Effector memory CD4-positive, alpha-beta T cell (primary cell): Measurements from ENCODE around the gene SEC61A1.

Experiments
- DNase-seq, 3 donors: peaks; one replicate each; pipeline ENCODE4 v3.0.0-alpha.2; 2020
- H3K27ac ChIP-seq: 2 replicates; pipeline ENCODE4 v1.7.0; 2013; ENCODE audit warnings: mild to moderate bottlenecking, low read length, moderate library complexity; ENCODE audit not compliant: insufficient read depth, poor library complexity, severe bottlenecking
- H3K27me3 ChIP-seq: replicated peaks from 2 replicates; pipeline ENCODE4 v1.7.0; 2013; ENCODE audit warnings: mild to moderate bottlenecking, low read length; ENCODE audit not compliant: insufficient read depth, control insufficient read depth, poor library complexity, severe bottlenecking
- H3K36me3 ChIP-seq: 2 replicates; pipeline ENCODE4 v1.7.0; 2013; ENCODE audit warnings: mild to moderate bottlenecking, low read length, moderate library complexity; ENCODE audit not compliant: control insufficient read depth, insufficient read depth
- H3K4me1 ChIP-seq: 2 replicates; pipeline ENCODE4 v1.7.0; 2013; ENCODE audit warnings: low read length, mild to moderate bottlenecking; ENCODE audit not compliant: control insufficient read depth, insufficient read depth, poor library complexity, severe bottlenecking
- H3K4me3 ChIP-seq: 2 replicates; pipeline ENCODE4 v1.7.0; 2013; ENCODE audit warnings: low read length, low read depth, mild to moderate bottlenecking; ENCODE audit not compliant: insufficient read depth, poor library complexity, severe bottlenecking
- H3K9me3 ChIP-seq: 2 replicates; pipeline ENCODE4 v1.7.0; 2013; ENCODE audit warnings: mild to moderate bottlenecking, low read length, moderate library complexity; ENCODE audit not compliant: control insufficient read depth

SEC61A1 gene

DNA sequence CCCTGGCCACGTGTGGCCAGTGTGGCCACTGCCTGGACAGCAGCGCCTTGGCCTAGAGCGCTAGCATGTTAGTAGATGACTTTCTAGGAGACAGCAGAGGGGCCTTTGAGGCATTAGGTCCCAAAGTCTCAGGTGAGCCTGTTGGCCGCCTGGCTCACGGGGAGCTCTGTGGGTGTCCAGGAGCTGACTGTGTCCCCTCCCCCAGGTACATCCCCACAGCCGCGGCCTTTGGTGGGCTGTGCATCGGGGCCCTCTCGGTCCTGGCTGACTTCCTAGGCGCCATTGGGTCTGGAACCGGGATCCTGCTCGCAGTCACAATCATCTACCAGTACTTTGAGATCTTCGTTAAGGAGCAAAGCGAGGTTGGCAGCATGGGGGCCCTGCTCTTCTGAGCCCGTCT is 17.0 kb downstream of the SEC61A1 start:
- Histone ChIP-seq H3K36me3 (peaks cover 80% of the 10 kb centered on the region), H3K27me3 (no peaks in the 10 kb centered on the region), H3K4me1 (no peaks in the 10 kb centered on the region), H3K27ac (no peak overlapping the region), H3K9me3 (no peaks in the 10 kb centered on the region), H3K4me3 (no peak overlapping the region)
- no peak for DNase-seq

GRCh38 chr3:128070898-128071591 is 18.8 kb downstream of the SEC61A1 start:
- Histone ChIP-seq H3K27me3 (peaks cover 2% of the 10 kb centered on the region), H3K9me3 (no peaks in the 10 kb centered on the region), H3K4me1 (peaks cover 4% of the 10 kb centered on the region), H3K36me3 (peaks cover 63% of the 10 kb centered on the region), H3K4me3 (no peak overlapping the region), H3K27ac (no peak overlapping the region)
- no peak for DNase-seq

- peaks cover 54% of the 10 kb centered on the region for H3K36me3 ChIP-seq
These were observed 19.7 kb downstream of the SEC61A1 start for GRCh38 chr3:128071771-128072453.

GRCh38 chr3:128072454-128073184 is 20.4 kb downstream of the SEC61A1 start:
- H3K4me1 ChIP-seq: peaks cover 12% of the 10 kb centered on the region
- no peaks in the 10 kb centered on the region for H3K9me3 ChIP-seq
- H3K4me3 ChIP-seq: no peak overlapping the region
- DNase-seq: no peak
- no peak overlapping the region for H3K27ac ChIP-seq
- peaks cover 5% of the 10 kb centered on the region for H3K27me3 ChIP-seq
- peaks cover 47% of the 10 kb centered on the region for H3K36me3 ChIP-seq

More at GRCh38 chr3:128071771-128072453, 19.7 kb downstream of the SEC61A1 start:
- H3K4me3 ChIP-seq: no peak overlapping the region
- no peak for DNase-seq
- H3K27ac ChIP-seq: no peak overlapping the region
- H3K4me1 ChIP-seq: peaks cover 8% of the 10 kb centered on the region
- H3K27me3 ChIP-seq: peaks cover 5% of the 10 kb centered on the region
- no peaks in the 10 kb centered on the region for H3K9me3 ChIP-seq

DNA sequence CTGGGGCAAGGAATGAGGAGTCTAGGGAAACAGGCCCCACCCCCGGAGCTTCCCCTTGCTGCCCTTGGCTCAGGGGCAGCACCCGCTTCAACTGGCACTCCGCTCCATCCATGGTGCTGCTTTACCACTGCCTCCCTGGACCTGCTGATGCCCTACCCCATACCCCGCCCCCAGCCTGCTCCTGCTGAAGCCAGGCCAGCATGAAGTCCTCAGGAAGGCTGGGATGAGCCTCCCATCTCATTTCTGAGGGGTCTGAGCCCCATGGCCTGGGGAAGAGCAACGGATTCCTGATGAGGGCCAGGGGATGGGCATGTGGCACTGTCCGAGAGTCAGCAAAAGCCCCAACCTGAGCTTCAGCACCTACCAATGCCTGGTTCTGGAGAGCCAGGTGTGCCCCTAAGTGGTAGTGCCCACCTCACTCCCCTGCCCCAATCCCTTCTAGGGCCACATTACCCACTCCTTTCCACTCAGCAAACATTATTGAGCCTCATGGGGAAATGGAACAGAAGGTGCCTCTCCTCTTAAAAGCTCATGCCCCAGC is 21.0 kb downstream of the SEC61A1 start:
- peaks cover 5% of the 10 kb centered on the region for H3K27me3 ChIP-seq
- no peak overlapping the region for H3K4me3 ChIP-seq
- H3K27ac ChIP-seq: no peak overlapping the region
- H3K9me3 ChIP-seq: no peaks in the 10 kb centered on the region
- H3K36me3 ChIP-seq: peaks cover 41% of the 10 kb centered on the region
- DNase-seq: no peak
- H3K4me1 ChIP-seq: peaks cover 12% of the 10 kb centered on the region

- peaks cover 5% of the 10 kb centered on the region for H3K27me3 ChIP-seq
- H3K27ac ChIP-seq: no peak overlapping the region
- no peaks in the 10 kb centered on the region for H3K9me3 ChIP-seq
- no peak for DNase-seq
- H3K4me3 ChIP-seq: no peak overlapping the region
- H3K4me1 ChIP-seq: peaks cover 12% of the 10 kb centered on the region
- peaks cover 37% of the 10 kb centered on the region for H3K36me3 ChIP-seq
These were observed 21.6 kb downstream of the SEC61A1 start for GRCh38 chr3:128073807-128074206.

DNA sequence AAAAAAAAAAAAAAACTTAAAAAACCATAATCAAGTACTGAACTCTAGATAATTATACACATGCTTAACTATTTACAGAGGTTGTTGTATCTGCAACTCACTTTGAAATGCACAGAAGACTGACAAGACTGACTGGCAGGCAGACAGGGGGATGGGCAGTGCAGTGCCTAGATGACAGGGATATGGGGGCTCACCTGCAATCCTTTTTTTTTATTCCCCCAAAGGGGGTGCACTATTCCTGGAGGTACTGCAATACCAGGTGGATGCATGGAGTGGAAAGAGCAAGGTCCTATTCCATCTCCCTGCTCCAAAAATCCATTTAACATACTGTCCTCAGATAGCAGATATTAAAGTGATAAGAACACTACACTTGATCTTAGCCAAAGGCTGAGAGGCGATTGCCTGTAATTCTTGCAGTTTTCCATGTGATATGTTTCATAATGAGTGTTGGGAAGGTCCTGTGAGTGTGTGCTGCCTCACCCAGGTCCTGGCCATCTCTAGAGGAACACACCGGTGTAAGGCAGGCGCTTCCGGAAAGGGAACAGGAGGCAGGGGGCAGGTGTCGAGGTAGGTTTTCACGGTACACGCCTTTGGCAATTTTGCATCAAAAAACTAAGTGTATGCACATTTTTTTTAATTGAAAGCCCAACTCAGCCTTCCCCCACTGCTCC is 22.7 kb downstream of the SEC61A1 start:
- Histone ChIP-seq H3K4me3 (no peak overlapping the region), H3K27ac (no peak overlapping the region), H3K9me3 (no peaks in the 10 kb centered on the region), H3K4me1 (peaks cover 12% of the 10 kb centered on the region), H3K36me3 (peaks cover 36% of the 10 kb centered on the region), H3K27me3 (peaks cover 5% of the 10 kb centered on the region)
- DNase-seq: no peak

DNA sequence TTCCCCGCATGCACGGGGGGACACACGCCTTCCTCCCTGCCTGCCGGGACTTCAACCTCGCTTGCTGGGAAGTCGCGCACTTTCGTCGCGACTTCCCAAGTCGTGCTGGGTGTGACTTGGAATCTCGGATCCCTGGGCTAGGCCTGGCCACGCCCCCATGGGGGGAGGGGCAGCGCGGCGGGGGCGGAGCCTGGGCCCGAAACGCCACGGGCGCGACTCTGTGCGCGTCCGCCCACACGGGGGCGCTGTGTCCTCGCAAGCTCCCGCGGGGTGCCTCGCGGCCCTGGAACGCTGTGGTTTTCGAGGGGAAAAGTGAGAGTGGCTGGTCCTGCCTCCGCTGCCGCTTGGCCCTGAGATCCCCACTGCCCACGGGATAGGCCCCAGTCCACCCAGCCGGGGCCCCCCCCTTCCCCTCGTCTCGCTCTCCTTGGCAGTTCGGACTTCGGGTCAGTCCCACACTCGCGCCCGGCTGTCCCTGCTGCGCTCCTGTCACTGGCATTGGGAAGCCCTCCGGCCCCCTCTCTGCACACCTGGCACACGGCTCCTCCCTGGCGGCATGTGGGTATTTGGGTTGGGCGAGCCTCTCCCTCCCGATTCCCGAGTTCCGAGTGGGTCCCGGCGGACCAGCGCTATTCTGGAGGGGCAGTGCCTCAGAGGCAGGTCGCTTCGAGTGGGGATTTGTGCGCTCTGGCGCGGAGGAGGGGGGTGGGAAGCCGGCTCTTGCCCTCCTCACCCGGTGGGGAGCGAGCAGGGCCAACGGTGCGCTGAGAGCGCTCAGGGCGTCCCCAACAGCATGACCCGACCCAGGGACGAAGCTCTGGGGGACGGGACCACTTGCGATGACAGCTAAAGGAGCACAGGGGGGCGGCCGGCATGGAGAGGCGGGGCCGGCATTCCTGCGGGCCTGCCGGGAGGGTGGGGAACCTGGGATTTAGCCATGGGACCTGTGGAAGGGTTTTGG is 23.6 kb downstream of the SEC61A1 start:
- Histone ChIP-seq H3K27me3 (peaks cover 5% of the 10 kb centered on the region), H3K27ac (no peak overlapping the region), H3K36me3 (peaks cover 36% of the 10 kb centered on the region), H3K4me1 (peaks cover 12% of the 10 kb centered on the region), H3K4me3 (peak overlapping the region; percentile 71), H3K9me3 (no peaks in the 10 kb centered on the region)
- peak; percentile 67 to 78 (median 77) for DNase-seq
